ENCODE data around the gene TMEM164.

DNA sequence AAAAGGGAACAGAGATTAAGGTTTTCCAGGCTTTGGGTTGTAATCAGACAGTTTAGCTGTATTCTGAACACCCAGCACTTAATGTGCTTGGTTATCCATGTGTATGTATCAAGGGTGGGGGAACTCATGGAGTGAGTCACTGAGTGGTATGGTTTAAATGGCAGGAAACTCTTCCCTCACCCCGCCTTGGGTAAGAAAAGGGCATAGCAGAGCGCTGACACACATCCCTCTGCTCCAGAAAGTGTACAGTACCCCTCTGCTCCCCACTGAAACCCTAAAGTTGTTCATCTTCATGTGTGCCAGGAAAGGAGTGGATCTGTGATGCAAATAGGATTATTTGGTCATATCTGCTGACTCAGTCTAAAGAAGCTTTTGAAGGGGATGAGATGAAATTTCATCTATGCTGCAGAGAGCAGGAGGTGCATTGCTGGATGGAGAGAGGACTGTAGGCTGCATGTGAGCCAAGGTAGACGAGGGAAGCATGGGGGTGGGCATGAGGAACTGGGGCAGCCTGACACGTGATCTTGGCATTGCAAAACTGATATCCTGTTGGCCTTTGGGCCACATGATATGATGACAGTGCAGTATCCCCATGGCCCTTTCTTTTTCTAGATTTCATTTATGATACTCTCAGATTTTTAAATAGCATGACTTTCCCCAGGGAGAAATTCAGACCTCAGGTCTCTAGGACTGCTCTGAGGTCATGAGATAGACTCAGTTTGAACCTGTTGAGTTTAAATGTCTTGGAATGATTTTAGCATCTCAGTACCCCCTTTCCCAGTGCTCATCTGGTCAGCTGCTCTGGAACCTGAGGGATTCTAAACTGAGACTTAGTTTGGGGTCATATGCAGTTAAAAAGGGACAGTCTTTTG lies 84.8 kb downstream of the TMEM164 start:
- TF ChIP-seq POLR2A (IDR thresholded peaks at IDR 0.05; ENCODE audit: low read depth, low read length) (no peak), TAF1 (IDR thresholded peaks at IDR 0.05; ENCODE audit: borderline replicate concordance, low read depth, low read length) (no peak)

Measured in GM12892 (cell line).